ENCODE measurements around the gene NSDHL. TPM values are rescaled to one million over a fixed set of nuclear protein-coding genes. Genes with fewer than 3 reads are reported as not detected.

The NSDHL gene
- polyA plus RNA-seq, 3 donors = 8.2 to 21.3 (median 19.9) TPM

GRCh38 chrX:152842772-152843338 is 12.0 kb downstream of the NSDHL start:
- Histone ChIP-seq H3K9ac (ENCODE audit: insufficient read depth, low read length, poor library complexity, severe bottlenecking) (no peak overlapping the region), H2AFZ (ENCODE audit: insufficient read depth, low read depth, low read length, poor library complexity, severe bottlenecking) (no peak overlapping the region), H3K79me2 (ENCODE audit: insufficient read depth, low read length) (peaks cover 4% of the 10 kb centered on the region), H3K4me2 (replicated peaks; ENCODE audit: extremely low read depth, low read length, poor library complexity, severe bottlenecking) (no peak overlapping the region), H3K27me3 (ENCODE audit: control insufficient read depth in 2 of 2, insufficient read depth in 2 of 2, low read length in 2 of 2) (no peaks in the 10 kb centered on the region), H3K9me3 (replicated peaks in 1 of 2; ENCODE audit: control insufficient read depth in 1 of 2, insufficient read depth in 1 of 2, low read length in 2 of 2) (no peaks in the 10 kb centered on the region), H4K20me1 (ENCODE audit: insufficient read depth, low read length) (no peaks in the 10 kb centered on the region), H3K27ac (ENCODE audit: low read depth in 1 of 2, low read length in 2 of 2) (no peak overlapping the region), H3K4me3 (replicated peaks in 1 of 3; ENCODE audit: low read depth in 2 of 3, low read length in 3 of 3) (no peak overlapping the region), H3K36me3 (replicated peaks in 1 of 2; ENCODE audit: control insufficient read depth in 1 of 2, insufficient read depth in 2 of 2, low read length in 2 of 2) (peaks cover 0 to 12% of the 10 kb centered on the region in 2 donors), H3K4me1 (ENCODE audit: control insufficient read depth in 1 of 2, insufficient read depth in 2 of 2, low read length in 2 of 2) (no peaks in the 10 kb centered on the region)
- peaks cover 0 to 12% (median 0%) of the 10 kb centered on the region in 7 donors for H3K9me3 Mint-ChIP-seq
- H3K36me3 Mint-ChIP-seq = peaks cover 0 to 18% of the 10 kb centered on the region in 2 donors
- H3K27me3 Mint-ChIP-seq (ENCODE audit: low read depth in 3 of 3) = peaks cover 0 to 10% (median 0%) of the 10 kb centered on the region in 3 donors
- TF ChIP-seq CTCF (IDR thresholded peaks at IDR 0.05) = no peak
- peaks cover 2% of the 10 kb centered on the region for H3K4me1 Mint-ChIP-seq
- intact Hi-C loops (cut with micrococcal nuclease) = no loop called here
- no peak for DNase-seq
- no peak overlapping the region for H3K4me3 Mint-ChIP-seq
- no CpG with 5 or more reads among the region's 10 CpGs for WGBS (ENCODE audit: insufficient coverage)
- H3K27ac Mint-ChIP-seq = peak overlapping the region in 2 of 7 donors; percentile 32 to 60

- Histone ChIP-seq H3K36me3 (replicated peaks in 1 of 2; ENCODE audit: control insufficient read depth in 1 of 2, insufficient read depth in 2 of 2, low read length in 2 of 2) (peaks cover 0 to 22% of the 10 kb centered on the region in 2 donors), H4K20me1 (ENCODE audit: insufficient read depth, low read length) (no peaks in the 10 kb centered on the region), H2AFZ (ENCODE audit: insufficient read depth, low read depth, low read length, poor library complexity, severe bottlenecking) (no peak overlapping the region), H3K27ac (ENCODE audit: low read depth in 1 of 2, low read length in 2 of 2) (no peak overlapping the region), H3K4me3 (replicated peaks in 1 of 3; ENCODE audit: low read depth in 2 of 3, low read length in 3 of 3) (no peak overlapping the region), H3K9me3 (replicated peaks in 1 of 2; ENCODE audit: control insufficient read depth in 1 of 2, insufficient read depth in 1 of 2, low read length in 2 of 2) (no peaks in the 10 kb centered on the region), H3K9ac (ENCODE audit: insufficient read depth, low read length, poor library complexity, severe bottlenecking) (no peak overlapping the region), H3K27me3 (ENCODE audit: control insufficient read depth in 2 of 2, insufficient read depth in 2 of 2, low read length in 2 of 2) (no peaks in the 10 kb centered on the region), H3K4me2 (replicated peaks; ENCODE audit: extremely low read depth, low read length, poor library complexity, severe bottlenecking) (no peak overlapping the region), H3K79me2 (ENCODE audit: insufficient read depth, low read length) (peaks cover 4% of the 10 kb centered on the region), H3K4me1 (ENCODE audit: control insufficient read depth in 1 of 2, insufficient read depth in 2 of 2, low read length in 2 of 2) (no peaks in the 10 kb centered on the region)
- WGBS (ENCODE audit: insufficient coverage) = 80% methylated on average over 2 of the region's 5 CpGs
- Mint-ChIP-seq H3K27ac (no peak overlapping the region), H3K4me1 (no peaks in the 10 kb centered on the region), H3K27me3 (ENCODE audit: low read depth in 3 of 3) (peaks cover 0 to 8% (median 0%) of the 10 kb centered on the region in 3 donors), H3K9me3 (peaks cover 0 to 12% (median 0%) of the 10 kb centered on the region in 7 donors), H3K36me3 (peaks cover 8 to 22% of the 10 kb centered on the region in 2 donors), H3K4me3 (no peak overlapping the region)
- intact Hi-C loops (cut with micrococcal nuclease) = no loop called here
- DNase-seq = no peak
- no peak for TF ChIP-seq CTCF (IDR thresholded peaks at IDR 0.05)
Measured at GRCh38 chrX:152843852-152844251, 13.0 kb downstream of the NSDHL start.
